ENCODE results near the gene RHOJ.
"Not testable (repeated sequence)": the region's sequence is repeated elsewhere in the genome, so short reads cannot be mapped to it uniquely, and the experiment has no call there.

The RHOJ gene

GRCh38 chr14:63299351-63300110 lies 95.3 kb downstream of the RHOJ start:
- no peak for DNase-seq (ENCODE audit: low read depth)

GRCh38 chr14:63300854-63301253 lies 96.6 kb downstream of the RHOJ start:
- DNase-seq (ENCODE audit: low read depth): no peak

GRCh38 chr14:63301891-63302534 lies 97.8 kb downstream of the RHOJ start:
- DNase-seq (ENCODE audit: low read depth): no peak

GRCh38 chr14:63304429-63304828 lies 100.2 kb downstream of the RHOJ start:
- not testable (repeated sequence) for DNase-seq (ENCODE audit: low read depth)

- DNase-seq (ENCODE audit: low read depth): no peak
Observed at GRCh38 chr14:63308723-63309317, 104.6 kb downstream of the RHOJ start.

- no peak for DNase-seq (ENCODE audit: low read depth)
Observed at GRCh38 chr14:63318835-63319234, 114.6 kb downstream of the RHOJ start, which contains the start of gene GPHB5. TSS of gene GPHB5 (minus strand) at chr14:63318935. CDS start at chr14:63317849, 1,086 bp downstream.

GRCh38 chr14:63322472-63322871 lies 118.2 kb downstream of the RHOJ start:
- DNase-seq (ENCODE audit: low read depth): no peak

GRCh38 chr14:63322897-63323573 lies 118.8 kb downstream of the RHOJ start:
- DNase-seq (ENCODE audit: low read depth): no peak

GRCh38 chr14:63326840-63327239 lies 122.6 kb downstream of the RHOJ start:
- no peak for DNase-seq (ENCODE audit: low read depth)

GRCh38 chr14:63328787-63329737 lies 124.8 kb downstream of the RHOJ start:
- no peak for DNase-seq (ENCODE audit: low read depth)

GRCh38 chr14:63342371-63342770 lies 138.1 kb downstream of the RHOJ start:
- DNase-seq (ENCODE audit: low read depth): no peak
